T-helper 2 cell treated with Interferon-gamma antibody and Interleukin-4, amounts not matched to agents 5 μg/mL and 100 μg/mL, for 36 hours (primary cell): ENCODE data around the gene SPAG8.

Experiments
- DNase-seq: peaks from one replicate; pipeline ENCODE4 v3.0.0; 2021; ENCODE audit warnings: low spot score
- H3K27ac Mint-ChIP-seq: one replicate; pipeline ENCODE4 v1.8.0; 2021; ENCODE audit warnings: mild to moderate bottlenecking, mixed read lengths
- H3K27me3 Mint-ChIP-seq: one replicate; pipeline ENCODE4 v1.8.0; 2021; ENCODE audit warnings: low read depth, mixed read lengths
- H3K36me3 Mint-ChIP-seq: one replicate; pipeline ENCODE4 v1.8.0; 2021; ENCODE audit warnings: low read depth, mixed read lengths
- H3K4me1 Mint-ChIP-seq: one replicate; pipeline ENCODE4 v1.8.0; 2021; ENCODE audit warnings: low read depth, mixed read lengths
- H3K4me3 Mint-ChIP-seq: one replicate; pipeline ENCODE4 v1.8.0; 2022; ENCODE audit warnings: mild to moderate bottlenecking, moderate library complexity, mixed read lengths
- H3K9me3 Mint-ChIP-seq: one replicate; pipeline ENCODE4 v1.8.0; 2021; ENCODE audit warnings: mixed read lengths

The SPAG8 gene, protein sequence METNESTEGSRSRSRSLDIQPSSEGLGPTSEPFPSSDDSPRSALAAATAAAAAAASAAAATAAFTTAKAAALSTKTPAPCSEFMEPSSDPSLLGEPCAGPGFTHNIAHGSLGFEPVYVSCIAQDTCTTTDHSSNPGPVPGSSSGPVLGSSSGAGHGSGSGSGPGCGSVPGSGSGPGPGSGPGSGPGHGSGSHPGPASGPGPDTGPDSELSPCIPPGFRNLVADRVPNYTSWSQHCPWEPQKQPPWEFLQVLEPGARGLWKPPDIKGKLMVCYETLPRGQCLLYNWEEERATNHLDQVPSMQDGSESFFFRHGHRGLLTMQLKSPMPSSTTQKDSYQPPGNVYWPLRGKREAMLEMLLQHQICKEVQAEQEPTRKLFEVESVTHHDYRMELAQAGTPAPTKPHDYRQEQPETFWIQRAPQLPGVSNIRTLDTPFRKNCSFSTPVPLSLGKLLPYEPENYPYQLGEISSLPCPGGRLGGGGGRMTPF

DNA sequence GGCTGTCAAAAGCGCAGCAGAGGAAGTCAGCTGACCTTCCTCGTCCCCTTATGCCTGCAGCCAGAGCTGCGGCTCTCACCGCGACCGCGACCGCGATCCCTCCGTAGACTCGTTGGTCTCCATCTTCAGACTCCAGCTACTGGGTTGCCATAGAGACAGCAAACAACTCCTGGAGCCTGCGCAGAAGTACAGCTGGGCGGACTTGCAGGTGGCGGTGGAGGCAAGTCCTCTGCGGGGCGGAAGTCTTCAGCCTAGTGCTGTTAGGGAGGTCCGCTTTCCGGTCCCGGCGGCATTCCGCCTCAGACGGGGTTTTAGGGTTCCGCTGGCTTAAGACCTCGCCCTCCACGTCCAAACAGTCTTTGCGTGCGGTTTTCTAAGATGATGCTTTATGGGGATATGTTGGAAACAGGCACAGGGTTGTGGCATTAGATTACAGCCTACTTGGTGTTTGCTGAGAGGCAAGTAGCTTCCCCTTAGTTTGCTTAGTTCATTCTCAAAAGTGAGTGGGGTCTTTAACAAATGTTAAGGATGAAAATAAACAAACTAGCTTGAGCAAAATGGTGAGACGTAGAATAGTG is at the start of gene SPAG8:
SPAG8 (minus strand) TSS at position 238 of the 578 bp plus-strand sequence; CDS start at position 123, 115 bp downstream.
- peaks cover 24% of the 10 kb centered on the region for H3K4me1 Mint-ChIP-seq
- peak within 1 kb of the TSS; percentile 85 for H3K27ac Mint-ChIP-seq
- no peaks in the 10 kb centered on the region for H3K27me3 Mint-ChIP-seq
- no peaks in the 10 kb centered on the region for H3K9me3 Mint-ChIP-seq
- H3K4me3 Mint-ChIP-seq = peak within 1 kb of the TSS; percentile 81
- DNase-seq = peak; percentile 95
- H3K36me3 Mint-ChIP-seq = peaks cover 14% of the 10 kb centered on the region

DNA sequence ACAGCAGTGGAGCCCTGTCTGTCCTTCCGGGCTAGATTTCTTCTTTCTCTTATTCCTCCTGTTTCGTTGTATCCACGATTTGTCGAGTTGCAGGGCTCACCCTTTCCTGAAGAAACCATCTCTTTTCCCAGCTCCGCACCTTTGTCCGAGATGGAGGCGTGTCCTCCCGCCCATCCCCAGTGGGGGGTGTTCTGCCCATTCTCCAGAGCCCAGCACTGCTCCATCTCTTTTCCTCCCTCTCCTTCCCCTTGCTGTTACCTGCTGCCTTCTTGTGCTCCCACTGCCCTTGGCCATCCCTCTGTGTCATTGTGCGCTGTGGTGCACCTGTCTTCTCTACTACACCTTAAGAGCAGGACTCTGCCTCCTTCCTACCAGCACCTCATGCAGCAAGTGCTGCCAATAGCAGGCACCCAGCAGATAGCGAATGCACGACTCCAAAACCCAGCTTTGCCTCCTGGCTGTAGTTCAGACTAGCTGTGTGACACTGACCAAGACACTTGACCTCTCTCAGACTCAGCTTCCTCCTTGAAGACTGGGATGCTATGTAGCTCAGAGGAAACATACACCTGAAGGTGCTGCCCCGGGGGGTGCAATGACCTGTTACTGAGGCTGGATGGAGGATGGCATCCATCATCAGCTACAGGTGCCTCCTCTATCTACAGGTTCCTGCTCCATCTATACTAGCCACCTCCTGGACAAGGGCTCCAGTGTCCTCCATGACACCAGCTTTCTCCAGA is 49.3 kb upstream of the SPAG8 start:
- Mint-ChIP-seq H3K9me3 (no peaks in the 10 kb centered on the region), H3K27me3 (peaks cover 13% of the 10 kb centered on the region), H3K4me1 (peaks cover 3% of the 10 kb centered on the region), H3K36me3 (no peaks in the 10 kb centered on the region), H3K4me3 (no peak overlapping the region), H3K27ac (no peak overlapping the region)
- peak; percentile 2 for DNase-seq

DNA sequence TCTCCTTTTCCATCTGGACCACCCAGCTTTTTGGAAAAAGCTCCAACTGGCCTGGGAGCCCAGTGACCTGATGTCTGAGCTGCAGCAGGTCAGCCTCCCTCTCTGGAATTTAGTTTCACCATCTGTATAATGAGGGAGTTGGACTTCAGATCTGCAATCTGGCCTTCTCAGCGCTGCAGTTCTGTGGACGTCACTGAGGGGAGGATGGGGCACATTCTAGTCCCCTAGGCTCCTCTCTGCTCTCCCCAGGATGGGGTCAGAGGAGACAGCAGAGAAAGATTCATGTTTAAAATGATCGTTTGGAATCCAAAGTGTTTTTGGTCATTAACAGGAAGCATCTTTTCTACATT is 47.9 kb upstream of the SPAG8 start:
- DNase-seq = peak; percentile 2
- no peak overlapping the region for H3K4me3 Mint-ChIP-seq
- no peaks in the 10 kb centered on the region for H3K9me3 Mint-ChIP-seq
- H3K27me3 Mint-ChIP-seq = peaks cover 13% of the 10 kb centered on the region
- H3K27ac Mint-ChIP-seq = no peak overlapping the region
- H3K36me3 Mint-ChIP-seq = no peaks in the 10 kb centered on the region
- H3K4me1 Mint-ChIP-seq = peaks cover 3% of the 10 kb centered on the region

DNA sequence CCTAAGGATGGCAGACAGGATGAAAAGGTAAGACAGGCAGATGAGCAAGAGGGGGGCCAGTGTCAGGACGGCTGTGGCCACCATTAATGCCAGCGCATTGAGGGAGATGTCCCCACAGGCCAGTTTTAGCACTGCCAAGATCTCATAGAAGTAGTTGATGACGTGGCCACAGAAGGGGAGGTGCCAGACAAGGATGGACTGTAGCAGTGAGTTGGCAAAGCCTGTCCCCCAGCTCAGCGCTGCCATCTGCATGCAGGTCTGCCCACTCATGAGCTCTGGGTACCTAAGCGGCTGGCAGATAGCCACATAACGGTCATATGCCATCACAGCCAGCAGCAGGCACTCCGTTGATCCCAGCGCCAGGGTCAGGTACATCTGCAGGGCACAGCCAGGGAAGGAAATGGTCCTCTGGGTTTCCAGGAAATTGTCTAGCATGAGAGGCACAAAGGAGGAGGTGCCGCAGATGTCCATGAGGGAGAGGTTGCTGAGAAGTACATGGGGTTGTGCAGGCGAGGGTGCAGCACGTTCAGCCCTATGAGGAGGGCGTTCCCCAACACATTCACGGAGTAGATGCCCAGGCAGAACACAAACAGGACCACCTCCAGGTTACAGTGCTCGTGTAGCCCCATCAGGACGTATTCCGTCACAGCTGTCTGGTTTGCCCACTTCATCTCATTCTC is 47.4 kb upstream of the SPAG8 start:
- DNase-seq = peak; percentile 5
- Mint-ChIP-seq H3K36me3 (no peaks in the 10 kb centered on the region), H3K4me3 (no peak overlapping the region), H3K27me3 (peaks cover 13% of the 10 kb centered on the region), H3K27ac (no peak overlapping the region), H3K4me1 (peaks cover 3% of the 10 kb centered on the region), H3K9me3 (no peaks in the 10 kb centered on the region)

DNA sequence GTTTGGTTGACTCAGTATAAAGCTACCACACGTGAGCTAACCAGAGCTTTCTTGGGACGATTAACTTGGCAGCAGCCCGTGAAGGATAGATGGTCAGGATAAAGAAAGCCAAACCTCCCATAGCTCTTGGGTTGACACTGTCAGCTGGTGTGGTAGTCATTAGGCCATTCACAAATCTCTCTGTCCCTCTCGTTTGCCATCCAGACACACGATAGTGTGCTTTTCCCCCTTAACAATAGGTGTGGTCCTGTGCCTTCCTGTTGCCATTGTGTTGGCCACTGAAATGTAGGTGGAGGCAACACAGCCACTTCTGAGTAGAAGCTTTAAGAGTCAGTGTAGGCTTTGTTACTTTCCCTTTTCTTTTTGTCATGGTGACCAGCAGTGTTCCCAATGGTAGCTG is 46.4 kb upstream of the SPAG8 start:
- H3K36me3 Mint-ChIP-seq = no peaks in the 10 kb centered on the region
- no peaks in the 10 kb centered on the region for H3K9me3 Mint-ChIP-seq
- H3K4me3 Mint-ChIP-seq = no peak overlapping the region
- no peak for DNase-seq
- peaks cover 13% of the 10 kb centered on the region for H3K27me3 Mint-ChIP-seq
- H3K4me1 Mint-ChIP-seq = peaks cover 3% of the 10 kb centered on the region
- H3K27ac Mint-ChIP-seq = no peak overlapping the region

- H3K27me3 Mint-ChIP-seq = peaks cover 14% of the 10 kb centered on the region
- no peaks in the 10 kb centered on the region for H3K9me3 Mint-ChIP-seq
- H3K27ac Mint-ChIP-seq = no peak overlapping the region
- DNase-seq = no peak
- no peak overlapping the region for H3K4me3 Mint-ChIP-seq
- H3K36me3 Mint-ChIP-seq = no peaks in the 10 kb centered on the region
- H3K4me1 Mint-ChIP-seq = peaks cover 3% of the 10 kb centered on the region
These were observed 44.8 kb upstream of the SPAG8 start for GRCh38 chr9:35856882-35857281.

DNA sequence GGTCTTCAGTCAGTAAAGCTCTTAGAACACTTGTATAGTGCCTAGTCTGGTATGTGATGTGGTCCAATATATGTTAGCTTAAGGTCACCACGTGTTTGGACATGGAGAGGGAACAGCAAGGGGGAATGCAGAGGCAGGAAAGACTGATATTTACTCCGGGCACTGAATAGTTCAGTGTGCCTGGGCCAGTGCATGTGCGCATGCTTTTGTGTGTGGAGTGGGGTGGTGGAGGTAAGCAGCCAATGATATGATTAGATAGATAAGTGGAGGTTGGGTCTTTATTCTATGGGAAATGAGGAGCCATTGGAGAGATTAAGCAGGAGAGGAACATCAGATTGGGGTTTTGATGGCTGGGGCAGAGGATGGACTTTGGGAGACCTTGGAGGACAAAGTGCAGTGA is 44.1 kb upstream of the SPAG8 start:
- Mint-ChIP-seq H3K4me3 (no peak overlapping the region), H3K27ac (no peak overlapping the region)
- DNase-seq = no peak

DNA sequence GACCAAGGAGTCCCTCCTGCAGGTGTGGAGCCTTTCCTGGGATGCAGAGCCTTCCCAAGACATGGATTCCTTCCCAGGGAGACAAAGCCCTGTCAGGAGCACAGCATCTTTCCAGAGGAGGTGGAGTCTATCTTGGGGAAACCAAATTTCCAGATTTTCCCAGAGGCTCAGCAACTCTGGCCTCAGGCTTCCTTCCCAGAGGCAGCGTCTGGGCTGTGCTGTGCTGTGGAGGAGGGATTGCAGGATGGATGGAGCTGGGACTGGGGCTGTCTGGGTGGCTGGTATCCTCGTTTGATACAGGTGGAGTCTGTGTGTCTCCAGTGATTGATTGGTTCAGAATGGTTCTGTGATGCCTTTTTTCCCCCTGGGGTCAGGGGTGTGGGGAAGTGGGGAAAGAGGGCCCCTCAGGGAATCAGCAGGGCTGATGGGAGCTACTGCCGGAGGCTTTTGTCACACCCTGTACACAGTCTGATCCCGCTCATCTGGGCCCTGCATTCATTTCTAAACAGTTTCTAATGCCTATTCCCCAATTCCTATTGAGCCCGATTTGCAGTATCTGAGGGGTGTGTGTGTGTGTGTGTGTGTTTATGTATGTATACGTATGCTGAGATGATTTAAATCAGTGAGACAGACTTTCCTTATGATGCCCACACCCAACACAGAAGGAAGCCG is 42.2 kb upstream of the SPAG8 start:
- Mint-ChIP-seq H3K9me3 (no peaks in the 10 kb centered on the region), H3K27me3 (peaks cover 6% of the 10 kb centered on the region), H3K36me3 (no peaks in the 10 kb centered on the region), H3K27ac (no peak overlapping the region), H3K4me1 (peaks cover 3% of the 10 kb centered on the region), H3K4me3 (no peak overlapping the region)
- no peak for DNase-seq

More for the DNA sequence above, 44.1 kb upstream of the SPAG8 start:
- Mint-ChIP-seq H3K36me3 (no peaks in the 10 kb centered on the region), H3K9me3 (no peaks in the 10 kb centered on the region), H3K4me1 (peaks cover 3% of the 10 kb centered on the region), H3K27me3 (peaks cover 10% of the 10 kb centered on the region)

- Mint-ChIP-seq H3K36me3 (no peaks in the 10 kb centered on the region), H3K4me3 (no peak overlapping the region), H3K27ac (no peak overlapping the region), H3K9me3 (no peaks in the 10 kb centered on the region), H3K27me3 (peaks cover 6% of the 10 kb centered on the region), H3K4me1 (no peaks in the 10 kb centered on the region)
- DNase-seq = no peak
These were observed 41.1 kb upstream of the SPAG8 start for GRCh38 chr9:35852876-35853865.

GRCh38 chr9:35852267-35852815 is 40.3 kb upstream of the SPAG8 start:
- DNase-seq = no peak

DNA sequence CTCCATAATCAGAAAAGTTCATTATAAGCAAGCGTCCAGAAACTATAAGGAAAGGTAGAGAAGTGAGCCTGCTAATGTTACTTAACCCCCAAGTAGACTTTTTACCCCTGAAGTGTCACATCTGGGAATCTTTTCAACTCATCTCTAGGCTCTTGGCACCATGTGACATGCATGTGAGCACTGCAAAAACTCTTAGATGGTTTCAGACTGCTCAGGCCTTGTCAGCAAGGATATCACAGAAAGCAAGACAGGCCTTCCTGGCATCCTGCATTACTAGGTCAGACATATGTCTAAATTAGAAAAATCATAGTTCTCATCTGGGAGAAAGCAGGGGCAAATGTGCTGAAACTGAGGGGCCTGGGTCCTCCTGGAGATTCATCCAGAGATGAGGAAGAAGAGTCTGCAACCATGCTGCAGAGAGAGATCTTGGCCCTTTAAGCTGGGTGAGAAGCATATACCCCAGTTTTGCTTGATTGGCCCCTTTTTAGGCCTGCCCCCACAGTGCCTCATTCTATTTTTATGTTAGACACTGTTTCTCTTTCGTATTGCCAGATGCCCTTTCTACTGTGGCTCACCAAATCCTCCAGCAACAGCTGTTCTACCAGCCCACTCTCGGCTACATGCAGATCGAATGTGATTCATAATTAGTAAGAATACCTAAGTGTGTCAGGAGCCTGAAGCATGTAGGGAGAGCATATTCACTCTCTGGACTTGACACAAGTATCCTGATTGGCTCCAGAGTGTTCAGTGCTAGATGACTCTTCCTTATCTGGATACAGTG is 35.9 kb upstream of the SPAG8 start:
- Mint-ChIP-seq H3K9me3 (no peaks in the 10 kb centered on the region), H3K36me3 (no peaks in the 10 kb centered on the region), H3K4me1 (peaks cover 12% of the 10 kb centered on the region), H3K27ac (no peak overlapping the region), H3K4me3 (no peak overlapping the region), H3K27me3 (peaks cover 3% of the 10 kb centered on the region)
- DNase-seq = peak; percentile 64

More at GRCh38 chr9:35852267-35852815, 40.3 kb upstream of the SPAG8 start:
- H3K27me3 Mint-ChIP-seq = peaks cover 4% of the 10 kb centered on the region
- no peaks in the 10 kb centered on the region for H3K9me3 Mint-ChIP-seq
- no peak overlapping the region for H3K27ac Mint-ChIP-seq
- no peak overlapping the region for H3K4me3 Mint-ChIP-seq
- no peaks in the 10 kb centered on the region for H3K4me1 Mint-ChIP-seq
- no peaks in the 10 kb centered on the region for H3K36me3 Mint-ChIP-seq
